NCI-H460 (cell line): ENCODE results near the gene SMAD3. TPM values are rescaled to one million over a fixed set of nuclear protein-coding genes. Genes with fewer than 3 reads are reported as not detected.
A peak's percentile ranks its signal among the peaks of the same experiment; 100 is the strongest.
"Not testable (repeated sequence)": the region's sequence is repeated elsewhere in the genome, so short reads cannot be mapped to it uniquely, and the experiment has no call there.

Experiments used
- DNase-seq: peaks from one replicate; pipeline ENCODE4 v3.0.0-alpha.2; 2016; ENCODE audit warnings: low read depth; ENCODE audit errors: extremely low read depth
- total RNA-seq: library from RNA; depleted of rRNA; stranded (reverse); fragments of >200 nt; shearing (Covaris generic); gene quantifications from 2 replicates; pipeline ENCODE4 v1.2.3, GENCODE V29; 2014

The SMAD3 gene
- total RNA-seq, 1 experiment from 2014 or later: 12.3 TPM

GRCh38 chr15:67062369-67062985, 2.9 kb upstream of the SMAD3 start:
- DNase-seq: no peak

- no peak for DNase-seq
Observed at GRCh38 chr15:67063689-67064606, 1.5 kb upstream of the SMAD3 start.

- no peak for DNase-seq
Observed at GRCh38 chr15:67064607-67065530, 533 bp upstream of the SMAD3 start.

GRCh38 chr15:67066041-67066958, 898 bp downstream of the SMAD3 start:
- no peak for DNase-seq

GRCh38 chr15:67066959-67067853, 1.8 kb downstream of the SMAD3 start:
- DNase-seq: no peak

- no peak for DNase-seq
Observed at GRCh38 chr15:67067930-67068551, 2.6 kb downstream of the SMAD3 start.

GRCh38 chr15:67068710-67069400, 3.5 kb downstream of the SMAD3 start:
- DNase-seq: no peak

- no peak for DNase-seq
Observed at GRCh38 chr15:67070150-67070549, 4.7 kb downstream of the SMAD3 start.

- no peak for DNase-seq
Observed at GRCh38 chr15:67070892-67071664, 5.7 kb downstream of the SMAD3 start.

- DNase-seq: no peak
Observed at GRCh38 chr15:67072442-67072841, 7.0 kb downstream of the SMAD3 start.

GRCh38 chr15:67072958-67073357, 7.6 kb downstream of the SMAD3 start:
- no peak for DNase-seq

- no peak for DNase-seq
Observed at GRCh38 chr15:67074886-67075229, 9.5 kb downstream of the SMAD3 start.

- DNase-seq: not testable (repeated sequence)
Observed at GRCh38 chr15:67075555-67076135, 10.2 kb downstream of the SMAD3 start.

- peak; percentile 31 for DNase-seq
Observed at GRCh38 chr15:67076147-67076843, 10.9 kb downstream of the SMAD3 start.

GRCh38 chr15:67077641-67078215, 12.3 kb downstream of the SMAD3 start:
- no peak for DNase-seq

- no peak for DNase-seq
Observed at GRCh38 chr15:67079361-67079760, 14.0 kb downstream of the SMAD3 start.
